T-helper 17 cell (primary cell): ENCODE measurements around the gene TGFBR1. TPM values are rescaled to one million over a fixed set of nuclear protein-coding genes. Genes with fewer than 3 reads are reported as not detected.

ENCODE experiments used
- ATAC-seq: fragments of 150-1000 bp; cut with Tn5 transposase; 2 replicates; pipeline ENCODE4 v1.10.0; 2021; ENCODE audit warnings: mild to moderate bottlenecking, moderate library complexity
- DNase-seq, 3 donors: peaks; one replicate each; pipeline versions ENCODE4 v3.0.0 to v3.0.0-alpha.2; 2020 to 2021
- H3K9me3 ChIP-seq: one replicate; pipeline ENCODE4 v1.7.0; 2013; ENCODE audit warnings: low read length, mild to moderate bottlenecking; ENCODE audit not compliant: control insufficient read depth, poor library complexity, severe bottlenecking
- H3K27ac Mint-ChIP-seq: one replicate; pipeline ENCODE4 v1.8.0; 2022; ENCODE audit warnings: mild to moderate bottlenecking, moderate library complexity, mixed read lengths
- H3K27me3 Mint-ChIP-seq: one replicate; pipeline ENCODE4 v1.8.0; 2022; ENCODE audit warnings: mixed read lengths
- H3K36me3 Mint-ChIP-seq: one replicate; pipeline ENCODE4 v1.8.0; 2022; ENCODE audit warnings: low read depth, mixed read lengths
- H3K4me1 Mint-ChIP-seq: one replicate; pipeline ENCODE4 v1.8.0; 2022; ENCODE audit warnings: mild to moderate bottlenecking, mixed read lengths
- H3K4me3 Mint-ChIP-seq: one replicate; pipeline ENCODE4 v1.8.0; 2022; ENCODE audit warnings: mild to moderate bottlenecking, moderate library complexity, mixed read lengths
- total RNA-seq, 4 donors: library from RNA in 2 of 4; stranded (reverse) in 2 of 4; gene quantifications; one replicate each; pipeline ENCODE4 v1.2.3 and lab custom pipeline; 2022 to 2026

Gene TGFBR1
- total RNA-seq, 2 donors from 2014 or later, result 23.5 to 29.1 TPM

DNA sequence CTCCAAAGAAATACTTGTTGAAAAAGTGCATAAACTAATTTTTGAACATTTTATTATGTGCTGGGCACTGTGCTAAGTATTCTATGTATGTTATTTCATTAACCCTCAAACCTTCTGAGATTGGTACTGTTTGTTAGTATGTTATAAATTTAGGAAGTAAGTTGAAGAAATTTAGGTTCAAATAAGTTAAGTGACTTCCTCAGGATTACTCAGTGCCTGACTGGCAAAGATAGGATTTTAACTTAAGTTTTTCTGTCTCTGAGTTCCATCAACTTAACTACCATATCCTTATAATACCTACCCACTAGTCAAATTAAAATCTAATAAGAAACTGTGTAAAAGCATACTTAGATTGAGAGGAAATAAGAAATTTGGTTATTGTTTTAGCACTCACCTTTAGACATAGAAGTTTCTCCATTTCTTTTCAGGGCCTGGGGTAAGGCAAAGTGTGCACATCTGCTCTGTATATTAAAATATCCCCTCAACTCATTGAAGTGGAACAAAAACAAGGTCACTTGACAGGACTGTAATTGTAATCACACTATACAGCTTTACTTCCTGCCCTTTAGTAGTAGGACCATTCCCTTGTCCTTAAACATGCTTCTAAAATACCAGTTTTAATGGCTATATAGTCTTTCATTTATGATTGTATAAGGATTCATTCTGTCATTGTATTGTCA is 15.2 kb downstream of the TGFBR1 start:
- Mint-ChIP-seq H3K27me3 (no peaks in the 10 kb centered on the region), H3K36me3 (peaks cover 5% of the 10 kb centered on the region), H3K4me1 (peaks cover 56% of the 10 kb centered on the region), H3K27ac (peak overlapping the region; percentile 88), H3K4me3 (no peak overlapping the region)
- H3K9me3 ChIP-seq, result no peaks in the 10 kb centered on the region
- ATAC-seq (no peak), DNase-seq (no peak)

DNA sequence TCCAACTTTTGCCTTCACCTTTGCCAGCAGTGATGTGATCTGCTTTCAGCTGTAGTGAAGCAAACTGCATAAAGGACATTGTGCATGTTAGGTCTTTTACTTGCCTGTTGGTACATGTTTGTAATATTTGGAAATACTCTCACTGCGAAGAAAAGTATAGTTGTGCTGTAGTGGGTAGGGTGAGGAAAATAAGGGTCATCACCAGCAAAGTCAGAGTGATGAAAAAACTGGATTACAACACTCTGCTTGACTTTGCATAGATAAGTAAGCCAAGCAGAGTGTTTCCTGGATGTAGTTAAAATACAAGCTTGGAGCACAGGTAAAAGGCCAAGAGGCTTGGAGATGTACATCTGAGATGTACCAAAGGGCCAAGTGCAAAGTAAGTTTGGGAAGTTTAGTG is 16.7 kb downstream of the TGFBR1 start:
- Mint-ChIP-seq H3K36me3 (peaks cover 5% of the 10 kb centered on the region), H3K4me1 (peaks cover 53% of the 10 kb centered on the region), H3K27ac (peak overlapping the region; percentile 88), H3K4me3 (no peak overlapping the region), H3K27me3 (no peaks in the 10 kb centered on the region)
- H3K9me3 ChIP-seq, result no peaks in the 10 kb centered on the region
- DNase-seq, result no peak
- ATAC-seq, result no peak

DNA sequence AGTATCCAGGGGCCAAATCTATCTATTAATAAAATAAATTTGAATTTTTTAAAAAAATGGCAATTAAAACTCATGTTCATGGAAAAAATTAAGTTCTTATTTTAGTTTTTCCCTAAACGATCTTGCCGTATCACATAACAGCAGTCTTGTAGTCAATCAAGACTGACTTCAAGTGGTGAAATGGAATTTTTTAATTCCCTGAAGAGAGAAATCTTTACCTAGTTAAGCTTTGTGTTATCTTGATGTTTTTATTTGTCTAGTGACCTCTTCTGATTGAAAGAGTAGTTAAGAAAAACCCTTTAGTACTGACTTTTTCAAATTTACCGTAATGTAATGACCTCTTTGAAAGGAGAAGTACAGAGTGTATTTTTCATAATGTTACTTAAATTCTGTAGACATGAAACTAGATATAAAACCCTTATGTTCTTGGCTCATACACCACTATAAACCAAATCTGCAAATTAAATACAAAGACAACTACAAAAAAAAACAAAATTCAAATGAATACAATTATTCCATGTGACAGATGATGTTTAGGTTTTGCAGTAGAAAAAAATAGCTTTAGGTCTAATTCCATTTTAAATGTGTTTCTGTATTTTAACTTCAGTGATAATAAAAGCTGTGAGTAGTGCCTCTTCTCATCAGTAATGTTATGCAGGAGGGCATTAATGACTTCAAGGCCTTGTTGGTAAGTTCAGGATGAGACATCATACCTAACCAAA is 19.8 kb downstream of the TGFBR1 start:
- Mint-ChIP-seq H3K4me3 (no peak overlapping the region), H3K27me3 (no peaks in the 10 kb centered on the region), H3K4me1 (peaks cover 50% of the 10 kb centered on the region), H3K36me3 (peaks cover 2% of the 10 kb centered on the region), H3K27ac (no peak overlapping the region)
- ATAC-seq, result no peak
- no peak for DNase-seq
- no peaks in the 10 kb centered on the region for H3K9me3 ChIP-seq

DNA sequence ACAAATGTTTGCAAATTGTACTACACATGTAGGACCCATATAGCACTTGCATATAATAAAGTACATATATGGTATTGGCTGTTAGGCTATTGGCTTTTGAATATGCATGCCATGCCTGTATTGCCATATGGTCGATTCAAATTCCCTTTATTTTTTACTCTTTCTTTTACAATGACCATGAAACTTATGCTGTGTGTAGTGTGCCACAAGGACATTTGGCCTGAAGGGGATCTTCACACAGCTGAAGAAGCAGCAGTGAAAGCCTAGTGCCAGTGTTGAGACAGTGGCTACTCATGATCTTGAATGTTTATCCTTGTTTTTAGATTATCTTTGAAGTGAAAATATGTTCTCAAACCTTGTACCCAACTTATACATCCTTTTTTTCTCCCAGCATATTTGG is 20.5 kb downstream of the TGFBR1 start:
- Mint-ChIP-seq H3K27ac (no peak overlapping the region), H3K27me3 (no peaks in the 10 kb centered on the region)

DNA sequence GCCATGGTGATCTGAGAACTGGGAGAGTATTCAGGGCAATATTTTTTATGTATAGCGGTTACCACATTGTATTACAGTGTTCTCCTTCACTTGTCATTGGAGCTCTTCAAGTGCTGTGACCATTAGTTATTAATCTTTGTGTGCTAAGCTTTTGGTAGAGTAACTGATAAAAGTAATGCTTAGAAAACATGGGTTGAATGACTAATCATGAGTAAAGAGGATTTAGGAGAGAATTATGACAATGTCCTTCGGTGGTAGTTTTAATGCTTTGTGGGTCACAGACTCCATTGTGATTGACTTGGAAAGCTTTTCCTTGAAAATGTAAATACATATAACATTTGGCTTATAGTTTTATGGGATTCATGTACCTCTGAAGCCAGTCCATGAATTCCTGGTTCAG is 21.4 kb downstream of the TGFBR1 start:
- Mint-ChIP-seq H3K4me3 (no peak overlapping the region), H3K36me3 (peaks cover 6% of the 10 kb centered on the region), H3K4me1 (peaks cover 40% of the 10 kb centered on the region), H3K27me3 (no peaks in the 10 kb centered on the region), H3K27ac (no peak overlapping the region)
- H3K9me3 ChIP-seq, result no peaks in the 10 kb centered on the region
- ATAC-seq (no peak), DNase-seq (no peak)

More for the DNA sequence above, 20.5 kb downstream of the TGFBR1 start:
- H3K9me3 ChIP-seq, result no peaks in the 10 kb centered on the region
- peaks cover 46% of the 10 kb centered on the region for H3K4me1 Mint-ChIP-seq
- DNase-seq, result no peak
- peaks cover 2% of the 10 kb centered on the region for H3K36me3 Mint-ChIP-seq
- H3K4me3 Mint-ChIP-seq, result no peak overlapping the region
- ATAC-seq, result no peak

DNA sequence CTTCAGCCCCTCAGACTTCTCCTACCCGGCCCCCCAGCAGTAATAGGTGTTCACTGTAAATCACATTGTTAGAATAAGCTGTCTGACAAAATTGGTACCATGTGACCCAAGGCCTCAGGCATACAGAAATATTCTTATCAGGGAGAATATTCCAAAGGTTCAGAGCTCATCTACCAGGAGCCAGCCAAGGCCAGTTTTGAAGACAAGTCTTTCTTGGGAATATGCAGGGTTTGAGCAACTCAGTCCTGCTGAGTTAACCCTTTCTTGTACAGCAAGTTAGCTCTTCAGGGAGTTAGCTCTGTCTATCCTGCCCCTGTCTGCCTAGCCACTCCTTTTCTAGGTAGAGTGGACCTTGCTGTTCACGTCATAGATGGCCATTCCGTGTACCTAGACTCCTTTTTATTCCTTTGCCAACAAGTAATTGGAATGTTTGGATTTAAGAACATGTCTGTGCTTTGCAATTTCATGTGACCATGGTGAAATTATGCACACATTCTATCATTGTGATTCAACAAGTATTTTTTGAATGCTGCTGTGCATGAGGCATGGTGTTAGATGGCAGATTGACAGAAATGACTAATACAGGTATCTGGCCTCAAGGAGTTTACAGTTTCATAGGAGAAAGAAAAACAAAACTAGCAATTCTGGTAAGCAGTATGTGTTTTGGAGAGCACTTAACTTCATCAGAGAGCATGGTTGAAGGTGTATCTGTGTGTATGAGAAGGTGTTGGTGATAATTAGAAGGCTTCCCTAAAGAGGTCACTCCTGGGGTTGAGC is 22.6 kb downstream of the TGFBR1 start:
- H3K9me3 ChIP-seq, result no peaks in the 10 kb centered on the region
- ATAC-seq, result no peak
- no peak overlapping the region for H3K27ac Mint-ChIP-seq
- no peak for DNase-seq
- no peak overlapping the region for H3K4me3 Mint-ChIP-seq
- peaks cover 8% of the 10 kb centered on the region for H3K36me3 Mint-ChIP-seq
- no peaks in the 10 kb centered on the region for H3K27me3 Mint-ChIP-seq
- H3K4me1 Mint-ChIP-seq, result peaks cover 37% of the 10 kb centered on the region

DNA sequence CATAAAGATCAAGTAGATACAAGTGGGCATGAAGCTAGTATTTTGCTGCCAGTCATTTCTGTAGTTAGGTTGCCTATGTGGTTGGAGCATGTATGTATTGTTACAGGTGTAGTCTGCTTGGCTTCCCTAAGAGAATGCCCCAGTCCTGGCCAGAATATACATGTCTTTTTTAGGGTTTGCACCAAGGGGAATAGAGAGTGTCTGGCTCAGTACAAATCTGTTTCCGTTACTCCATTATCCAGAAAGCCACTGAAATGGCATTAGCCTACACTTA is 23.2 kb downstream of the TGFBR1 start:
- DNase-seq (no peak), ATAC-seq (no peak)
- Mint-ChIP-seq H3K36me3 (peaks cover 8% of the 10 kb centered on the region), H3K4me3 (no peak overlapping the region), H3K27me3 (no peaks in the 10 kb centered on the region), H3K27ac (no peak overlapping the region), H3K4me1 (peaks cover 37% of the 10 kb centered on the region)
- no peaks in the 10 kb centered on the region for H3K9me3 ChIP-seq

DNA sequence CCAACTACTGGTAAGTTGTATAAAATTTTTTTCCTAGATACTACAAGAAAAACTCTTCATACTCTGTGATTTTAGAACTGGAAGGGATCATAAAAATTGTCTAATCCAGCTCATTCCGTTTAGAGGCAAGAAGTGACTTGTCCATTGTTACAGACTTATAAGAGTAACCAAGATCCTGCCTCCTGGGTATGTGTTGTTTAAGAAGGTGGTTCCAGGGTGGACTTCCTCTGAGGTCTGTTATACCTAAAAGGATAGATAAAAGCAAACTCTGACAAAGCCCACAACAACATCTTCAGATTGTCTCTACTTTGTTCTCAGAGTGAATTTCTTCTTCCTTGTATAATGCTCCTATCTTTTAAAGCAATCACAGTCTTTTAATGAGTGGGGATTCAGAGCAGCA is 24.2 kb downstream of the TGFBR1 start:
- H3K9me3 ChIP-seq, result no peaks in the 10 kb centered on the region
- Mint-ChIP-seq H3K36me3 (peaks cover 8% of the 10 kb centered on the region), H3K27me3 (no peaks in the 10 kb centered on the region), H3K4me3 (no peak overlapping the region), H3K4me1 (peaks cover 33% of the 10 kb centered on the region), H3K27ac (no peak overlapping the region)
- ATAC-seq (no peak), DNase-seq (no peak)

DNA sequence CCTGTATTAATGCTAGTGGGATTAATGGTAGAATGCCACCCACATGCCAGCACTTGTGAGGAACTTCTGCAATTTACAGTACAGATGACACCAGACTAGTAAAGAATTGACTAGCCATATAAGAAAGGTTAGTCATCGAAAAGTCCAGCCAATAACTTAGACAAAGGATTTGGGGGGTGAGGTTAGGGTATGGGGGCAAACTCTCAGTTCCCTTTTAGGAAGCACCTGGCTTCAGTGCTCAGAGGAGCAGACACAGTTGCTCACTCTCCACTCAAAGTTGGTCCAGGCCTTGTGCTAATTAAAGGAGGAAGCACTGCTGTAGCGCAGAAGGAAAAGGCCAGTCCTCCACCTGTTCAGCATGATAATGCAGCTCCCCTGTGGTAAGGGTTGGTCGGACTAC is 25.2 kb downstream of the TGFBR1 start:
- peak overlapping the region; percentile 4 for H3K27ac Mint-ChIP-seq
- no peak overlapping the region for H3K4me3 Mint-ChIP-seq
- no peaks in the 10 kb centered on the region for H3K27me3 Mint-ChIP-seq
- H3K36me3 Mint-ChIP-seq, result peaks cover 6% of the 10 kb centered on the region
- DNase-seq (no peak), ATAC-seq (peak; percentile 55)
- no peaks in the 10 kb centered on the region for H3K9me3 ChIP-seq
- peaks cover 31% of the 10 kb centered on the region for H3K4me1 Mint-ChIP-seq

DNA sequence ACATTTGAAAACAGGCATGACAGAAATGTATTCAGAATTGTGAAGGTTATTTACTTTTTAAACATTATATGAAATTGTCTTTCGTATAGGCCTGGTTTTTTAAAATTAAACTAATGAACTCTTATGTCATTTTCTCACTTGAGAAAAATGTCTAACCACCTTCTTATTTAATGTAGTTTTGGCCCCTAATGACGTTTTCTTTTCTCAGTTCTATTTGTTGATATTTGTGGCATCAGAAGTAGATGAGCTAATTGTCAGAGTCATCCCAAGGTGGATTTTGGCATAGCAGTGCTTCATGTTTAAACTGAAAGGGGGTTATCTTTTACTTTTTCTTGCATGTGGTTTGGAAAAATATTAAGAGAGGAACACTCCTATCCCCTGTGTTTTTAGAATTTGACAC is 28.2 kb downstream of the TGFBR1 start:
- Mint-ChIP-seq H3K4me1 (peaks cover 31% of the 10 kb centered on the region), H3K36me3 (peaks cover 9% of the 10 kb centered on the region), H3K4me3 (no peak overlapping the region), H3K27me3 (no peaks in the 10 kb centered on the region), H3K27ac (no peak overlapping the region)
- ATAC-seq, result no peak
- no peaks in the 10 kb centered on the region for H3K9me3 ChIP-seq
- DNase-seq, result no peak

DNA sequence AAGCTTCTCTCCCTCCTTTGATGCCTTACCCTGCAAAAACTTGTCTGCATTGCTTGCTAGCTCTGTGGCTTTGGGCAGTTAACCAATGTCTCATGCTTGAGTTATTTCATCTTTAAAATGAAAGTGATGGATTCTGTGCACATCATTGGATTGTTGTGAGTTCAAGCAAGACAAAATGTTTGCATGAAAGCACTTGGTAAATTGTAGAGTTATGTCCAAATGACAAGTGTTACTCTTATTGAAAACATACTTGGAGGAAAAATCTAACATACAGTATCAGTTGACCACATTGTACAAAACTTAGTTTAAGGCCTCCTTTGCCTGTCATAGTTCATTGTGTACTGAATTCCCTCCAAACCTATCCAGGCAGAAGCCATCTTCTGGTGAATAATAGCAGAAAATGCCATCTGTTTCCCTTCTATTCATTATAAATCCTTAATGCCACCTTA is 30.0 kb downstream of the TGFBR1 start:
- ATAC-seq (peak; percentile 45), DNase-seq (no peak)
- H3K4me3 Mint-ChIP-seq, result no peak overlapping the region
- peaks cover 23% of the 10 kb centered on the region for H3K4me1 Mint-ChIP-seq
- H3K36me3 Mint-ChIP-seq, result peaks cover 9% of the 10 kb centered on the region
- H3K27me3 Mint-ChIP-seq, result no peaks in the 10 kb centered on the region
- H3K27ac Mint-ChIP-seq, result peak overlapping the region; percentile 14
- H3K9me3 ChIP-seq, result no peaks in the 10 kb centered on the region

DNA sequence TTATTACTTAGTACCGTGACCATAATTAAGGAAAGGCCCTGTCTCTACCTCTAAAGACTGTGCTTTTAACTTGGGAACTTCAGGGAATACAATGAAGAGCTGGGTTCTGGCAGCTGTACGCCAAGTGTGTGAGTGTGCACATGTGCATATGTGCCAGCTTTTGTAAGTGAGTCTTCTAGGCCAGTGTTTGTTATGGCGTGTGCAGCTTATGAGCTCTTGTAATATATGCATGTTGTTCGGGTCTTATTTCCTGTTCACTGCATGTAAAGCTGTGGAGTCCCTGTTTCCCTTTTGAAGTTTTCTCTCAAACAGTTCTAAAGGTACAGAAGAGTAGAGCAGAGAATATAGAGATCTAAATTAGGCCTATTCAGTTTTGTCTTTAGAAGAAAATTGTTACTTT is 30.5 kb downstream of the TGFBR1 start:
- H3K27ac Mint-ChIP-seq, result peak overlapping the region; percentile 14
- H3K4me1 Mint-ChIP-seq, result peaks cover 25% of the 10 kb centered on the region
- H3K36me3 Mint-ChIP-seq, result peaks cover 10% of the 10 kb centered on the region
- no peaks in the 10 kb centered on the region for H3K27me3 Mint-ChIP-seq
- DNase-seq, result no peak
- H3K4me3 Mint-ChIP-seq, result peak overlapping the region; percentile 39
- peak; percentile 66 for ATAC-seq
- no peaks in the 10 kb centered on the region for H3K9me3 ChIP-seq

DNA sequence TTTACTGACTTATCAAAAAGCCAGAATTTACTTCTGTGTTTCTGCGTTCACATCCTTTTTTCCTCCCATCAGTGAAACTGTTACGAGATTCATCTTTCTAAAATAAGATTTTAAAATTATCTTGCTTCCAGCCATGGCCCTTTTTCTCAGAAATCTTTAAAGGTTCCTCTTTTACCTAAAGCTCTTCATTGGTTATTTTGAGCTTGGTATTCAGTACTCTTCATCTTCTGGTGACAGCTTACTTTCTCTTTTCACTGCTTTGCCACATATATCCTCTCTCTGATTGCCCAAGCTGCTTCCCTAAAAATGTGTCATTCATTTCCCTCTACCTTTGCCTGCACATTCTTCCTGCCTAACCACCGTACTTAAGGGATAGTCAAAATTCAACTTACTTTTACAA is 32.3 kb downstream of the TGFBR1 start:
- peaks cover 10% of the 10 kb centered on the region for H3K36me3 Mint-ChIP-seq
- H3K9me3 ChIP-seq, result no peaks in the 10 kb centered on the region
- DNase-seq (no peak), ATAC-seq (no peak)
- H3K27me3 Mint-ChIP-seq, result no peaks in the 10 kb centered on the region
- H3K4me1 Mint-ChIP-seq, result peaks cover 24% of the 10 kb centered on the region
- H3K4me3 Mint-ChIP-seq, result no peak overlapping the region
- no peak overlapping the region for H3K27ac Mint-ChIP-seq
